GM21528 (cell line): ENCODE data around the gene RSPO1.
"Not testable (repeated sequence)": the region's sequence is repeated elsewhere in the genome, so short reads cannot be mapped to it uniquely, and the experiment has no call there.

Experiments
- ATAC-seq: cut with Tn5 transposase; IDR thresholded peaks from one replicate; pipeline ENCODE4 v1.9.1; 2021; ENCODE audit warnings: mild to moderate bottlenecking, moderate library complexity; ENCODE audit not compliant: unreplicated experiment, low FRiP score

The RSPO1 gene

DNA sequence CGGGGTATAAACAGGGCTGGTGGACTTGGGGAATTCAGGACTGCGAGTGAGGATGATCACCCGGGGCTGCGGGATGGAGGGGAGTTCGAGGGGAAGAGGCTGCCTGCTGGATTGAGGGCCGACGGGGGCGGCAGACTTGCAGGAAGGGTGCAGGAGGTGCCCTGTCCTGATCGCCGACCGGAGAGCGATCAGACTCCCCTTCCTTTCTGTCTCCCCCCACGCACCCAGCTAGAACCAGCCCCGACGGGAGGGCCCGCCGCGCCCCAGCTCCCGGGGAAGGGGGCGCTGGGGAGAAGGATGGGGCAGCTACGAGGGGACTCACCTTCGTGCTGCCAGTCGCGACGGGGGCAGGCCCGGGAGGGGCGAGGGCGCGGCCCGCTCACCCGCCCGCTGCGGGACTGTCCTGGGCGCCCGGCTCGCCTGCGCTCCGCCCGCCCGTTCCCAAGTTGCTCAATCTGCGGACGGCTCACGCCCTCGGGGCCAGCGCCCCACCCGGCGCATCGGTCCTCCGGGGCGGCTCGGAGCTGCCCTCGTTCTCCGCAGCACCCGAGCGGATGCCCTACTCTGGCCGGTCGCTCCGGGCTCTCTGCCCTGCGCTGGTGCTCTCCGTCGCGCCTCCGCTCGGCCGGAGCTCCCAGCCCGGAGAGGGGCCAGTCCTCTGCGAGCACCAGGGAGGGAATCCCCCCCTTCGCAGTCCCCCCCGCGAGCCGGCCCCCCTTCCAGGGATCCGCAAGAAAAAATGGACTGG lies at the start of gene RSPO1:
Gene RSPO1, minus strand, starts transcription at position 649 of the 748 bp plus-strand sequence. CDS start 5,231 bp downstream, outside the sequence.
- ATAC-seq = no peak

GRCh38 chr1:37684182-37684581 lies 49.5 kb upstream of the RSPO1 start:
- ATAC-seq = not testable (repeated sequence)

DNA sequence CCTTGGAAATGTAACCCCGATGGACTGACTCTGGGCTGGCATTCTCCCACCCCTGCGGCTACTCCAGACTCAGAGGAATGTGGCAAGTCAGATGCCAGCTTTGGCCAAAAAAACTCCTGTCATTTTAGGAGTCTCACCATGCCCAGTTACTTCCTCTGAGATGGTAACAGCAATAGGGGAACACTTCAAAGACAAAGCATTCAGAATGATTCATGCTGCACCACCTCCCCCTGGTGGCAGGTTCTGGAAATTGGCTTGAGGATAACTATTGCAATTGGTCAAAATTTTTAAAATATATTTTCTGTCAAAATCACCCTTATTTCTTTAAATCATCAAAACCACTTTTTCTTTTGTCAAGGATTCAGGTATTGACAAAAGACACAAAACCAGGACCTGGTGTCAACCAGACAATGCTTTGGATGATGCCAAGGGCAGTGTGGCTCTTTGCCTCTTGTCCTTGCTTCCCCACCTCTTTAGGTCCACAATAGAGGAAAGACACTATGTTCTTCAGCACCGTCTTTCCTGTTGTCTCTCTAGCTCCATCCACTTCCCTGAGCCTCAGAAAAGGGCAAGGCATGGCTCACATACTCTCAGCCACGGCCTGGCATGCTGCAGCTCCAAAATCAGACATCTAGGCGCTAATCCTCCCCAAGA lies 47.8 kb upstream of the RSPO1 start:
- ATAC-seq = no peak

DNA sequence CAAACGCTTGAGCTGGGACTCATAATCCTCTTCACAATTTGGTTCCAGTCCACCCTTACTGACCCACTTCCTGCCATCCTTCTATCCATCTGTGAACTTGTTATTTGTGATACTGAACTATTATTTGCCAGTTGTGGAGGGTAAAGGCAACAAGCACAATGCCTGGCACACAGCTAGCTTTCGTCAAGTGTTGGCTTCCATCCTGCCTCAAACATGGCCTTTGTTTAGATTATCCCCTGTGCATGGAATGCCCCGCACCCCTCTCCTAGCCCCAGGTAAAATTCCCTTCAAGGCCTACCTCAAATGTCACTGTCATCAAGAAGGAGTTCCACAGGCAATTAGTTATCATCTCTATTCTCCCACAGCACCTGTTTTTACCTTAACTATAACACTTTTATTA lies 46.2 kb upstream of the RSPO1 start:
- no peak for ATAC-seq

DNA sequence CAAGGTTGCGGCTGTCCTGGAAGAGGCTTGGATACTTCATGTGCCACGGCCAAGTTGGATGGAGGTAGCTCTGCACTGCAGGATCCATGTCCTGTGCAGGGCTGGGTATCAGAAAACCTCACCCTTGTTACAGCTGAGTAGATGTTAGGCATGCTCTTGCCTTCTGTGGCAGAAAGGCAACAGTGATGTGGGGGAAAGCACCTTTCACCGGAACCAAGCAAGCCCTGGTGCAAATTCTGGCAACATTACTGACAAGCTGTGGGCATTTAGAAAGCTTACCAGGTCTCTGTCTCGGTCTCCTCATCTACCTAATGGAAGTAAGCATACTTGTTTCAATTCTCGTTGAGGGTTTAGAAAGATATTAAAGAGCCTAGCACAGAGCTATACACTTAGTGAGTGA lies 43.1 kb upstream of the RSPO1 start:
- ATAC-seq = no peak

DNA sequence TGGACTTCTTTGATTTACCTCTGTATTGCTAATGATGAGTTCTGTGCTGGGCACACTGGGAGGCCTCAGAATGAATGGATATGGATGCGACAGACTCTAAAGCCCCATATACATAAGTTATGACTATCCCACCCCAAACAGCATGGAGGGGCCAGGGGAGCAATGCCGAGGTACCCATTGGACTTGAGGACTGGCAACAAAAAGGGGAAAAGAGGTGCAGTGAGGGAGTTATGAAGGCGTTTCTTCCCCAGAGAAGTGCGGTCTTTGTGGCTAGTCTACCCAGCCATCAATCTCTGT lies 42.4 kb upstream of the RSPO1 start:
- no peak for ATAC-seq

DNA sequence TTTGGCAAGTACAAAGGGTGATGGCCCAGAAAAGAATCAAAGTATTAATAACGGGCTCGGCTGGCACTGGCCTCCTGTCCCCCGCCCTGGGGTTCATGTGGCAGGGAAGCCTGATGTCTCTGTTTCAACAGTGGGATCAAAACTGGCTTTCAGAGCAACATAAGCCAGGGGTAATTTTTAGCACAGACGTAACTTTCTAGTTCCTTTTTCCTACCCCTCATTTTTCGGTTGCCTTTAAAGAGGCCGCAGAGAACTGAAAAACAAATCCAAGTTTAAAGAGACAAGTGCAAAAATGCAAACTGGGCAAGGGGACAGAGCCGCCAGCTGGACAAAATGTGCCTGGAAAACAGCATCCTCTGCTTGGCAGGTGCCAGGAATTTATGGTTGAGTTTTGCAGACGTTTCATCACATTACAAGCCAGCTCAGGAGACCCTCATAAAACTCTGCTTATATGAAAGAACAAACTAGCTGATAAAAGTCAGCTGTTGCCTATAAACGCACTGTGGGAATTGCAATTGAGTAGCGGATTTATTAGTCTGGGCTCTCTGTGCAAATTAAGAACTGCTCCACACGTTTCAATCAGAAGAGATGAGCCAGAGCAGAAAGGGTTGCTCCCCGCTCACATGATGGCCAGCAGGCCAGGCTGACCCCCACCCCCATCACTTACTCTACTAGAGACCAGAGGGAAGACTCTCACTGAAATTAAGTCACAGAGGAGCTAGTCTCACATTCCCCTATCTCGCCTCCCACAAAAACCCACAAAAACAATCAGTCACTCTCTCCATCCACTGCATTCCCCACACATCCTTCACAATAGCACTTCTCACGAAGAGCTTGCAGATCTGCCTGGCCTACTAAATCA lies 41.8 kb upstream of the RSPO1 start:
- no peak for ATAC-seq

DNA sequence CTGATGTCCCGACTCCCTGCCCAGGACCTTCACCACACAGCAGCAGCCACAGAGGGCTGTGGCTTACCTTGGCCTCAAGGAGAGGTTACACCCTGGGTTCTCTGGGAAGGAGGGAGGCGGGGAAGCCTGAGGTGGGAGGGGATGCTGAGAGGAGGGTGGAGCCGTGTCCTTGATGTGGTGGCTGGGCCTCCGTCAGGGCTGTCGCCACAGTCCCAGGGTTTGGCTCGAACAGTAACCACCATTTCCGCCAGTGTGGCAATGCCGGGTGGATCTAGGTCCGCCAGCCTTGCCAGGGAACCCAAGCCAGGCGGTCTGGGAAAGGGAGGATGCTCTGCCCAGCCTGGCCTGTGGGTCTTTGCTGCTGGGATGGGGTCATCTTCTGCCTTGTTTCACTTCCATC lies 39.2 kb upstream of the RSPO1 start:
- ATAC-seq = no peak

GRCh38 chr1:37672136-37672870 lies 37.6 kb upstream of the RSPO1 start:
- no peak for ATAC-seq

- no peak for ATAC-seq
These were observed 36.6 kb upstream of the RSPO1 start for GRCh38 chr1:37671261-37671660.

- ATAC-seq = no peak
These were observed 35.4 kb upstream of the RSPO1 start for GRCh38 chr1:37670133-37670532.

- no peak for ATAC-seq
These were observed 32.5 kb upstream of the RSPO1 start for GRCh38 chr1:37667023-37667671.

DNA sequence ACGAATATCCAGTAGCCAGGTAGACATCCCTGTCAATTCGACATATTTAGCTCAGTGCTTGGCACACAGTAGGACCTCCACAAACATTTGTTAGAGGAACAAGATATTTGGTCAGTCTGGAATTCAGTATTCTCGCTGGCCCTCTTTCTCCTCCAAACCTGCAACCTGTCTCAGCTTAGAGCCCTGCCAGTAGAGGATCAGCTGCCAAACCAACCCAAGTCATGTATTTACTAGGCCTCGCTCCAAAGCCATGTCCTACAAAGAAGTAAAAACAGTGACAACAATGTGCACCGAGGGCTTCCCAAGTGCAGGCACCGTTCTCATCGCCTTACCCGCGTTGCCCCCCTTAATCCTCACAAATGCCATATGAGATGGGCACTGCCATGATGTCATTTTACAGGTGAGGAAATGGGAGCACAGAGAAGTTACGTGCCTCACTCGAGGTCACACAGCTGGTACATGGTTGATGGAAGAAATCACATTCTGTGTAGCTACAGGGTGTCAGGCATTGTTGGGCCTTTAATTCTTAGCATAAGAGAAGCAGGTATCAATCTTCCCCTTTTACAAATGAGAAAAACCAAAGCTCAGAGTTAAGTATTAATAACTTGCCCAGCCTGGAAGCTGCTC lies 31.7 kb upstream of the RSPO1 start:
- no peak for ATAC-seq

- ATAC-seq = no peak
These were observed 28.8 kb upstream of the RSPO1 start for GRCh38 chr1:37663426-37664000.

GRCh38 chr1:37662031-37662755 lies 27.5 kb upstream of the RSPO1 start:
- no peak for ATAC-seq

GRCh38 chr1:37661401-37661800 lies 26.7 kb upstream of the RSPO1 start:
- no peak for ATAC-seq

- no peak for ATAC-seq
These were observed 26.0 kb upstream of the RSPO1 start for GRCh38 chr1:37660664-37661063.

GRCh38 chr1:37658486-37658885 lies 23.8 kb upstream of the RSPO1 start:
- ATAC-seq = no peak
